Neural progenitor cell (in vitro differentiated cells): ENCODE measurements around the gene NOTCH4.

Experiments
- CTCF ChIP-seq: fragments of 200-600 bp; sonication (generic); IDR thresholded peaks from 2 replicates; pipeline ENCODE4 v1.5.1; 2017; ENCODE audit warnings: antibody characterized with exemption, mild to moderate bottlenecking
- EZH2 ChIP-seq: fragments of 200-600 bp; sonication (generic); IDR thresholded peaks from 2 replicates; pipeline ENCODE4 v1.6.1; 2017; ENCODE audit warnings: antibody characterized with exemption, mild to moderate bottlenecking, moderate library complexity

GRCh38 chr6:32198345-32198696, 25.5 kb downstream of the NOTCH4 start:
- TF ChIP-seq CTCF (no peak), EZH2 (no peak)
